ENCODE data around the gene MATN4.

The MATN4 gene

GRCh38 chr20:45347936-45348778 is 40.1 kb upstream of the MATN4 start, which contains the start of gene SDC4:
SDC4 (minus strand) TSS chr20:45348424; CDS start chr20:45348384, 40 bp downstream.
- Histone ChIP-seq H4K20me1 (ENCODE audit: insufficient read depth, low read length) (no peaks in the 10 kb centered on the region), H3K9me2 (replicated peaks; ENCODE audit: insufficient read depth, low read length) (no peaks in the 10 kb centered on the region), H3K27me3 (replicated peaks; ENCODE audit: insufficient read depth, low read length) (peaks cover 8% of the 10 kb centered on the region; the same call in 1 of the 2 replicates), H3K27ac (ENCODE audit: low read length) (no peak within 1 kb of the TSS), H3K4me1 (ENCODE audit: low read length) (0 out of 2 replicates have a peak, but pooled peaks cover 7% of the 10 kb centered on the region), H3K4me3 (ENCODE audit: low read length) (peak within 1 kb of the TSS; percentile 72), H3K36me3 (replicated peaks; ENCODE audit: insufficient read depth, low read length) (no peaks in the 10 kb centered on the region), H3K4me2 (ENCODE audit: low read depth, low read length) (peak within 1 kb of the TSS; percentile 100), H3F3A (ENCODE audit: insufficient read depth, low read length) (no peaks in the 10 kb centered on the region), H3K9ac (ENCODE audit: low read length) (peak within 1 kb of the TSS; percentile 67), H3K9me3 (replicated peaks; ENCODE audit: insufficient read depth, low read length) (no peaks in the 10 kb centered on the region), H2AFZ (ENCODE audit: low read length) (peak within 1 kb of the TSS; percentile 95), H3K79me2 (ENCODE audit: low read length) (peaks cover 4% of the 10 kb centered on the region; the same call in 1 of the 2 replicates)
- TF ChIP-seq CTCF (IDR thresholded peaks at IDR 0.05; ENCODE audit: low read length) (no peak), EZH2 (optimal IDR thresholded peaks at IDR 0.05; ENCODE audit: low read depth, low read length) (no peak), EZH2phosphoT487 (IDR thresholded peaks at IDR 0.05; ENCODE audit: low read length) (no peak)
- DNase-seq, result peak; percentile 49

- no peaks in the 10 kb centered on the region for H3K9me2 ChIP-seq (replicated peaks; ENCODE audit: insufficient read depth, low read length)
- peak overlapping the region; percentile 72 for H3K4me3 ChIP-seq (ENCODE audit: low read length)
- peak overlapping the region; percentile 100 for H3K4me2 ChIP-seq (ENCODE audit: low read depth, low read length)
- H3K36me3 ChIP-seq (replicated peaks; ENCODE audit: insufficient read depth, low read length), result no peaks in the 10 kb centered on the region
- H3K9ac ChIP-seq (ENCODE audit: low read length), result peak overlapping the region; percentile 67
- H4K20me1 ChIP-seq (ENCODE audit: insufficient read depth, low read length), result no peaks in the 10 kb centered on the region
- H3K4me1 ChIP-seq (ENCODE audit: low read length), result 0 out of 2 replicates have a peak, but pooled peaks cover 7% of the 10 kb centered on the region
- TF ChIP-seq EZH2 (optimal IDR thresholded peaks at IDR 0.05; ENCODE audit: low read depth, low read length) (no peak), EZH2phosphoT487 (IDR thresholded peaks at IDR 0.05; ENCODE audit: low read length) (no peak), CTCF (IDR thresholded peaks at IDR 0.05; ENCODE audit: low read length) (no peak)
- peak overlapping the region; percentile 95 for H2AFZ ChIP-seq (ENCODE audit: low read length)
- H3K27me3 ChIP-seq (replicated peaks; ENCODE audit: insufficient read depth, low read length), result peaks cover 8% of the 10 kb centered on the region; the same call in 1 of the 2 replicates
- H3K9me3 ChIP-seq (replicated peaks; ENCODE audit: insufficient read depth, low read length), result no peaks in the 10 kb centered on the region
- H3F3A ChIP-seq (ENCODE audit: insufficient read depth, low read length), result no peaks in the 10 kb centered on the region
- H3K27ac ChIP-seq (ENCODE audit: low read length), result no peak overlapping the region
- no peak for DNase-seq
- H3K79me2 ChIP-seq (ENCODE audit: low read length), result peaks cover 4% of the 10 kb centered on the region; the same call in 1 of the 2 replicates
These were observed 39.3 kb upstream of the MATN4 start for GRCh38 chr20:45347297-45347935.

GRCh38 chr20:45346851-45347250 is 38.8 kb upstream of the MATN4 start:
- Histone ChIP-seq H3K4me2 (ENCODE audit: low read depth, low read length) (no peak overlapping the region), H3K9me2 (replicated peaks; ENCODE audit: insufficient read depth, low read length) (no peaks in the 10 kb centered on the region), H3K4me3 (ENCODE audit: low read length) (no peak overlapping the region), H4K20me1 (ENCODE audit: insufficient read depth, low read length) (no peaks in the 10 kb centered on the region), H3K27me3 (replicated peaks; ENCODE audit: insufficient read depth, low read length) (peaks cover 8% of the 10 kb centered on the region; the same call in 1 of the 2 replicates), H2AFZ (ENCODE audit: low read length) (no peak overlapping the region), H3K79me2 (ENCODE audit: low read length) (peaks cover 4% of the 10 kb centered on the region; the same call in 1 of the 2 replicates), H3K36me3 (replicated peaks; ENCODE audit: insufficient read depth, low read length) (no peaks in the 10 kb centered on the region), H3K27ac (ENCODE audit: low read length) (no peak overlapping the region), H3F3A (ENCODE audit: insufficient read depth, low read length) (no peaks in the 10 kb centered on the region), H3K9ac (ENCODE audit: low read length) (no peak overlapping the region), H3K4me1 (ENCODE audit: low read length) (0 out of 2 replicates have a peak, but pooled peaks cover 7% of the 10 kb centered on the region), H3K9me3 (replicated peaks; ENCODE audit: insufficient read depth, low read length) (no peaks in the 10 kb centered on the region)
- TF ChIP-seq EZH2 (optimal IDR thresholded peaks at IDR 0.05; ENCODE audit: low read depth, low read length) (no peak), CTCF (IDR thresholded peaks at IDR 0.05; ENCODE audit: low read length) (no peak), EZH2phosphoT487 (IDR thresholded peaks at IDR 0.05; ENCODE audit: low read length) (no peak)
- DNase-seq, result no peak

Measured in MM.1S (cell line).